GM12865 (cell line): ENCODE data around the gene HDAC9.

Source experiments
- DNase-seq: peaks from one replicate; pipeline ENCODE4 v3.0.0; 2010; ENCODE audit warnings: low read depth
- H3K4me3 ChIP-seq: 2 replicates; pipeline ENCODE4 v1.5.1; 2011; ENCODE audit warnings: mild to moderate bottlenecking, low read depth, low read length, control low read depth
- TF ChIP-seq, protein P1 (sequence below): IDR thresholded peaks from 2 replicates; pipeline ENCODE4 v1.5.1; 2011; ENCODE audit warnings: low read length, control low read depth, low read depth, inconsistent platforms; ENCODE audit not compliant: insufficient read depth; ENCODE audit errors: missing control alignments

The HDAC9 gene

GRCh38 chr7:18889436-18889835 lies 393.9 kb downstream of the HDAC9 start:
- H3K4me3 ChIP-seq: no peak overlapping the region
- TF ChIP-seq, protein P1, sequence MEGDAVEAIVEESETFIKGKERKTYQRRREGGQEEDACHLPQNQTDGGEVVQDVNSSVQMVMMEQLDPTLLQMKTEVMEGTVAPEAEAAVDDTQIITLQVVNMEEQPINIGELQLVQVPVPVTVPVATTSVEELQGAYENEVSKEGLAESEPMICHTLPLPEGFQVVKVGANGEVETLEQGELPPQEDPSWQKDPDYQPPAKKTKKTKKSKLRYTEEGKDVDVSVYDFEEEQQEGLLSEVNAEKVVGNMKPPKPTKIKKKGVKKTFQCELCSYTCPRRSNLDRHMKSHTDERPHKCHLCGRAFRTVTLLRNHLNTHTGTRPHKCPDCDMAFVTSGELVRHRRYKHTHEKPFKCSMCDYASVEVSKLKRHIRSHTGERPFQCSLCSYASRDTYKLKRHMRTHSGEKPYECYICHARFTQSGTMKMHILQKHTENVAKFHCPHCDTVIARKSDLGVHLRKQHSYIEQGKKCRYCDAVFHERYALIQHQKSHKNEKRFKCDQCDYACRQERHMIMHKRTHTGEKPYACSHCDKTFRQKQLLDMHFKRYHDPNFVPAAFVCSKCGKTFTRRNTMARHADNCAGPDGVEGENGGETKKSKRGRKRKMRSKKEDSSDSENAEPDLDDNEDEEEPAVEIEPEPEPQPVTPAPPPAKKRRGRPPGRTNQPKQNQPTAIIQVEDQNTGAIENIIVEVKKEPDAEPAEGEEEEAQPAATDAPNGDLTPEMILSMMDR: no peak
- no peak for DNase-seq

GRCh38 chr7:18890134-18890533 lies 394.6 kb downstream of the HDAC9 start:
- TF ChIP-seq, protein P1: no peak
- no peak overlapping the region for H3K4me3 ChIP-seq
- no peak for DNase-seq

GRCh38 chr7:18890885-18891621 lies 395.5 kb downstream of the HDAC9 start:
- TF ChIP-seq, protein P1: no peak
- DNase-seq: no peak
- no peak overlapping the region for H3K4me3 ChIP-seq

DNA sequence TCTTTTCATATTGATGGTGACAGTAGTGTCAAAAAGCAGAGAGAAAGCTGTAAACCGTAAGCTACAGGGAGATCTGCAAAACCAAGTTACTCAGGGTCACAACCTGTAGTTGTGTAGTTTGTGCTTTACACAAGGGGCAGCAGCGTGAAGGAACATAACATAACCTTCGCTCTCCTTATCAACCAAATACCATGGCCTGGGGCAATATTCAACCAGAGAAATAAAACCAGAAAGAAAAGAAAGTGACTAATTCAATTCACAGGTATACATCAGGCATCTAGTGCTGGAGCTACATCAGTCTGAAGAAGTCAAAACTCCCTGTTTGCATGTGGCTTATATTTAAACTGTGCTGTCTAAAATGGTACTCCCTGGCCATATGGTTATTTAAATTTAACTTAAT lies 397.6 kb downstream of the HDAC9 start:
- TF ChIP-seq, protein P1: no peak
- no peak for DNase-seq
- no peak overlapping the region for H3K4me3 ChIP-seq

DNA sequence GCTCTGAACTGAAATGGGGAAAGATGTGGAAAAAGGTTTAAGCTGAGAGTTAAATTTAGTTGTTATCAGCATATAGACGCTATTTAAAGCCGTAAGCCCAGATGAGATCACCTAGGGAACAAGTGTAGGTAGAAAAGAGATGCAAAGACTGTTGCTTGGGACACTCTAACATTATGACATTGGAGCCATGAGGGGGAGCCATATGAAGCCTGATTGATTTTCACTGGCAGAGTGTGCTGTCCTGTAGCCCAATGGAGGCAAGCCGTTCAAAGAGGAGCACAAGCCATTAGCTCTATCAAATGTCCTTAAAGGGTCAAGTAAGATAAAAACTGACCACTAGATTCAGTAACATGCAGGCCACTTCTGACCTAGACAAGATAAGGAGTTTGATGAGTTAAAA lies 398.6 kb downstream of the HDAC9 start:
- H3K4me3 ChIP-seq: no peak overlapping the region
- no peak for DNase-seq
- TF ChIP-seq, protein P1: no peak

DNA sequence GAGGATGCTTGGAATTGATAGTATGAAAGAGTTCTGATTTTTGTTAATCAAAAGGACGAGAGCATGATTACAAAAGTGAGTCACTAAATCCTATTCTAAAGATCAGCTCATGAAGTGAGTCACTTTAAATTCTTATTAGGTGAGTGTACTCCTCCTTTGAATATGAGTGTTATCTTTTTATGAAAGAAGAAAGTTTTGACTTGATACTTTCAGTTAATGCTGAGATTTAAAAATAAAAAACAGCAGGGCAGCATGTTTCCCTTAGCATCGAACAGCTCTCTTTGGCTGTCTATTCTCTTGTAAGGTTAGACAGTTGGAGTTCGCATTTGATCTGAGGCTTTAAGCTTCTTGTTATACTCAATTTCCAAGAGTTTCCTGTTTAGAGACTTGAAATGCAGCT lies 399.9 kb downstream of the HDAC9 start:
- no peak overlapping the region for H3K4me3 ChIP-seq
- TF ChIP-seq, protein P1: no peak
- DNase-seq: no peak
